Caco-2 (cell line): ENCODE results near the gene MARS1. TPM values are rescaled to one million over a fixed set of nuclear protein-coding genes. Genes with fewer than 3 reads are reported as not detected.

Experiments used
- BruUV-seq: library from RNA; stranded (reverse); fragments of 400-500 nt; replicated peaks from 2 replicates; lab custom pipeline; 2021; lab: Mats Ljungman, UMichigan
- CTCF ChIA-PET: fragments of 300-600 bp; sonication (Branson Sonifier 250); formaldehyde crosslinking; loops from one replicate; lab custom pipeline; 2022; ENCODE audit warnings: antibody characterized with exemption; lab: Charles Lee
- POLR2A ChIA-PET: fragments of 300-600 bp; sonication (Branson Sonifier 250); formaldehyde crosslinking; loops from one replicate; lab custom pipeline; 2022; ENCODE audit warnings: antibody characterized with exemption; lab: Charles Lee
- DNase-seq, 2 experiments: peaks; one replicate each; pipeline versions ENCODE4 v3.0.0 to v3.0.0-alpha.2; 2020 to 2022
- H3K27me3 ChIP-seq: replicated peaks from 2 replicates; pipeline ENCODE4 v1.6.0; 2011; ENCODE audit warnings: low read length; ENCODE audit not compliant: control insufficient read depth, insufficient read depth
- H3K36me3 ChIP-seq: 2 replicates; pipeline ENCODE4 v1.5.1; 2011; ENCODE audit warnings: low read length; ENCODE audit not compliant: control insufficient read depth, insufficient read depth
- H3K4me1 ChIP-seq: fragments of 250-450 bp; sonication (Bioruptor Pico); 2 replicates; pipeline ENCODE4 v1.5.1; 2020; ENCODE audit warnings: mild to moderate bottlenecking
- H3K4me3 ChIP-seq: 2 replicates; pipeline ENCODE4 v1.5.1; 2011; ENCODE audit warnings: low read depth, mild to moderate bottlenecking, control low read depth, low read length
- H3K9me3 ChIP-seq: fragments of 250-450 bp; sonication (Bioruptor Pico); 2 replicates; pipeline ENCODE4 v1.5.1; 2020; ENCODE audit warnings: mild to moderate bottlenecking, moderate library complexity
- H3K27ac Mint-ChIP-seq: one replicate; pipeline ENCODE4 v1.8.0; 2022; ENCODE audit warnings: mixed read lengths; ENCODE audit not compliant: unreplicated experiment
- H3K27me3 Mint-ChIP-seq: one replicate; pipeline ENCODE4 v1.8.0; 2022; ENCODE audit warnings: mixed read lengths; ENCODE audit not compliant: insufficient read depth, unreplicated experiment
- H3K36me3 Mint-ChIP-seq: one replicate; pipeline ENCODE4 v1.8.0; 2022; ENCODE audit warnings: mild to moderate bottlenecking, mixed read lengths; ENCODE audit not compliant: insufficient read depth, unreplicated experiment
- H3K4me1 Mint-ChIP-seq: one replicate; pipeline ENCODE4 v1.8.0; 2022; ENCODE audit warnings: low read depth, mixed read lengths; ENCODE audit not compliant: unreplicated experiment
- H3K4me3 Mint-ChIP-seq: one replicate; pipeline ENCODE4 v1.8.0; 2022; ENCODE audit warnings: mild to moderate bottlenecking, moderate library complexity, mixed read lengths; ENCODE audit not compliant: unreplicated experiment
- H3K9me3 Mint-ChIP-seq: one replicate; pipeline ENCODE4 v1.8.0; 2022; ENCODE audit warnings: mixed read lengths; ENCODE audit not compliant: unreplicated experiment
- intact Hi-C: fragments of 100-400 bp; cut with micrococcal nuclease; formaldehyde crosslinking; loops from one replicate; pipeline ENCODE4 v1.10.0; 2022; ENCODE audit not compliant: unreplicated experiment
- total RNA-seq: library from RNA; stranded (reverse); gene quantifications from 2 replicates; pipeline ENCODE4 v1.2.3, GENCODE V29; 2022
- TF ChIP-seq, protein P1 (sequence below), 2 experiments: fragments of 200-600 bp in 1 of 2; IDR thresholded peaks; 1 replicate in 1 of 2; 2 replicates in 1 of 2; pipeline versions ENCODE4 v1.5.1 to v1.8.0; 2011 to 2022; ENCODE audit warnings: antibody characterized with exemption in 1 of 2, control low read depth in 1 of 2, inconsistent platforms in 1 of 2, low read depth in 1 of 2, low read length in 1 of 2, mild to moderate bottlenecking in 1 of 2, moderate library complexity in 1 of 2; ENCODE audit not compliant: insufficient read depth in 1 of 2, severe bottlenecking in 1 of 2, unreplicated experiment in 1 of 2

MARS1 gene
- total RNA-seq, 1 experiment from 2014 or later: 583 TPM

DNA sequence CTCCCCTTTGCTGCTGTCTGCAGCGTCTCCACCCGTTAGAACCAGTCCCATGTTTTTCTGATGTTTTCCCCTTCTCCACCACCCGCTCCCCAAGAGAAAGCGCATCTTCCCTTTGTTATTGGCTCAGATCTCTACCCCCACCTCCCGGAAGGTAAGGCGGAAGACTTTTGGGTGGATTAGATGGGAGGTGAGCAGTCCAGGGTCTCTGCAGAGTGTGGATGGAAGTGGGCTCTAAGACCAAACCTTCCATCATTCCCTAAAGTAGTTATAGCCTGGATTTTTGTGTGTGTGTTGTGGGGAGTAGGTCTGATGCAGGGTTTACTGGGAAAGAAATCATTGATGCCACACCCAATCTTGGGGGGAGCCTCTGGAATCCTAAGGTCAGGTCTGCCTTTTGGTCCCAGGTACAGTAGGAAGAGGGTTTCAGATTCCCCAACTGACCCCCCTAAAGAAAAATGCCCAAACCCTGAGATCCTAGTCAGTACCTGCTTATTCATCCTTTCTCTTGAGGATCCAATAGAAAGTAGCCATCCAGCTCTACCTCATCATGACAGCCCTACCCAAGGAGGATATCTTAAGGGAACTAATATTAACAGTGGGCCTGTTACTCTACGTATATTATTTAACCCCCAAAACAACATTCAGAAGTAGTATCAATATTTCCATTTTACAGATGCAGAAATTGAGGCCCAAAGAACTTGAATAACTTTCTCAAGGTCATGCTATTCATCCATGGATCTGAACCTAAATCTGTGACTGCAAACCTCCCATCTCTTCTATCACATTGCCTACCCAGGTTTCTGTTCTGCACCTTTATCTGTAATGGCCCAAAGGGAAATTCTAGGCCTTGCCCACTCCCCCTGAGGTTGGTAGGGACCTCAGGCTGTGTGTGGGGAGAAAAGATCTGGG lies 63.0 kb downstream of the MARS1 start:
- H3K4me3 ChIP-seq: no peak overlapping the region
- H3K4me1 ChIP-seq: 0 out of 2 replicates have a peak, but pooled peaks cover 4% of the 10 kb centered on the region
- no peaks in the 10 kb centered on the region for H3K9me3 Mint-ChIP-seq
- ChIA-PET POLR2A (no interaction called here), CTCF (no interaction called here)
- no TSS peak for BruUV-seq
- peak overlapping the region; percentile 64 for H3K4me3 Mint-ChIP-seq
- H3K36me3 ChIP-seq: 0 out of 2 replicates have a peak, but pooled peaks cover under 1% of the 10 kb centered on the region
- H3K36me3 Mint-ChIP-seq: peaks cover 15% of the 10 kb centered on the region
- H3K27ac Mint-ChIP-seq: no peak overlapping the region
- H3K27me3 ChIP-seq: peaks cover 3% of the 10 kb centered on the region
- intact Hi-C loops: no loop called here
- H3K27me3 Mint-ChIP-seq: peaks cover 31% of the 10 kb centered on the region
- no peak for DNase-seq
- H3K4me1 Mint-ChIP-seq: peaks cover 3% of the 10 kb centered on the region
- no peaks in the 10 kb centered on the region for H3K9me3 ChIP-seq
- TF ChIP-seq, protein P1, sequence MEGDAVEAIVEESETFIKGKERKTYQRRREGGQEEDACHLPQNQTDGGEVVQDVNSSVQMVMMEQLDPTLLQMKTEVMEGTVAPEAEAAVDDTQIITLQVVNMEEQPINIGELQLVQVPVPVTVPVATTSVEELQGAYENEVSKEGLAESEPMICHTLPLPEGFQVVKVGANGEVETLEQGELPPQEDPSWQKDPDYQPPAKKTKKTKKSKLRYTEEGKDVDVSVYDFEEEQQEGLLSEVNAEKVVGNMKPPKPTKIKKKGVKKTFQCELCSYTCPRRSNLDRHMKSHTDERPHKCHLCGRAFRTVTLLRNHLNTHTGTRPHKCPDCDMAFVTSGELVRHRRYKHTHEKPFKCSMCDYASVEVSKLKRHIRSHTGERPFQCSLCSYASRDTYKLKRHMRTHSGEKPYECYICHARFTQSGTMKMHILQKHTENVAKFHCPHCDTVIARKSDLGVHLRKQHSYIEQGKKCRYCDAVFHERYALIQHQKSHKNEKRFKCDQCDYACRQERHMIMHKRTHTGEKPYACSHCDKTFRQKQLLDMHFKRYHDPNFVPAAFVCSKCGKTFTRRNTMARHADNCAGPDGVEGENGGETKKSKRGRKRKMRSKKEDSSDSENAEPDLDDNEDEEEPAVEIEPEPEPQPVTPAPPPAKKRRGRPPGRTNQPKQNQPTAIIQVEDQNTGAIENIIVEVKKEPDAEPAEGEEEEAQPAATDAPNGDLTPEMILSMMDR (IDR thresholded peaks at IDR 0.05; ENCODE audit: insufficient read depth in 1 of 2, low read depth in 1 of 2, low read length in 1 of 2, severe bottlenecking in 1 of 2, unreplicated experiment in 1 of 2): no peak

DNA sequence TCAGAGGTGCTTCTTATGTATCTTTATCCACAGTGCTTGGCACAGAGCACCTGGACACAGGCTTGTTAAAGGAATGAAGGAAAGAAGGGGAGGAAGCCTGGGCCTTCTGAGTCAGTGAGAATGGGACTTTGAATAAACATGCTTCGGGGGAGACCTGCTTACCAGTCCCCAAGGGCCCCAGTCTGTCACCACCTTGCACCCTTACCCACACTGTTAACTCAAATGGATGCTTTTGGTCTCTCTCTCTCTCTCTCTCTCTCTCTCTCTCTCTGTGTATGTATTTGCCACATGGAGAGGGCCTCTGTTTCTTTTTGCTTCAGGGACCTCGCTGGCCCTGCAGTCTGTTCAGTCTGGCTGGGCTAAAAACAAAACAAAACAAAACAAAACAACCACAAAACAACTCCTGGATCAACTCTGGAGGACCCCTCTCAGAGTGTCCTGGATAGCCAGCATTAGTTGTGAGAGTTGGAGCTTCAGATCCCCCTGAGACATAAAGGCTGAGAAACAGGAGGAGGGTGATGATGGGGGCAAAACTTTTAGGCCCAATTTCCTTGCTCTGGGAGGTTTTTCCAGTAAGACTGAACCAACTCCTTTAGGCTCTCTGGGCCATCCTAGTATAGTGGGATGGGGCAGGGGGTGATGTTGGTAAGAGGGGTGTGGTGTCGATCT lies 63.9 kb downstream of the MARS1 start:
- H3K27me3 Mint-ChIP-seq: peaks cover 31% of the 10 kb centered on the region
- ChIA-PET POLR2A (no interaction called here), CTCF (no interaction called here)
- Histone ChIP-seq H3K4me1 (no peaks in the 10 kb centered on the region), H3K9me3 (no peaks in the 10 kb centered on the region), H3K27me3 (peaks cover 3% of the 10 kb centered on the region), H3K36me3 (no peaks in the 10 kb centered on the region), H3K4me3 (no peak overlapping the region)
- H3K36me3 Mint-ChIP-seq: peaks cover 10% of the 10 kb centered on the region
- H3K4me1 Mint-ChIP-seq: no peaks in the 10 kb centered on the region
- H3K4me3 Mint-ChIP-seq: no peak overlapping the region
- no TSS peak for BruUV-seq
- TF ChIP-seq, protein P1 (IDR thresholded peaks at IDR 0.05; ENCODE audit: insufficient read depth in 1 of 2, low read depth in 1 of 2, low read length in 1 of 2, severe bottlenecking in 1 of 2, unreplicated experiment in 1 of 2): no peak
- H3K27ac Mint-ChIP-seq: no peak overlapping the region
- no peak for DNase-seq
- H3K9me3 Mint-ChIP-seq: no peaks in the 10 kb centered on the region
- intact Hi-C loops: no loop called here

DNA sequence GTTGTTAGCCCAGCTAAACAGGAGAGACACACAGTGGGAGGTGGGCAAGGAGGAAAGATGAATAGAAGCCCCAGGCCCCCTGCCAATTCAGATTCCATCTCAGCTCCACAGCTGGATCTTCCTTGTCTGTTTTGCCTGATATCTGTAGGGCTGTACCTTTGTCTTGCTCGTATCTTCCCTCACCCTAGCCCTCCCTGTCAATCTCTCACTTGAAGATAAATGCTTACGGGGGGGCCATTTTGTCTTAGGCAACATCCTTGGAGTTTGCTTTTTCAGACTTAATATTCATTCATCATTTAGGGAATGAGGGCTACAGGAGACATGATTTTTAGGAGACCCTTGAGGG lies 64.4 kb downstream of the MARS1 start:
- POLR2A ChIA-PET: no interaction called here

More for the DNA sequence above, 64.4 kb downstream of the MARS1 start:
- Histone ChIP-seq H3K9me3 (no peaks in the 10 kb centered on the region), H3K4me1 (no peaks in the 10 kb centered on the region), H3K36me3 (no peaks in the 10 kb centered on the region), H3K27me3 (peaks cover 3% of the 10 kb centered on the region), H3K4me3 (no peak overlapping the region)
- CTCF ChIA-PET: no interaction called here
- intact Hi-C loops: no loop called here
- BruUV-seq: no TSS peak
- no peaks in the 10 kb centered on the region for H3K4me1 Mint-ChIP-seq
- no peaks in the 10 kb centered on the region for H3K9me3 Mint-ChIP-seq
- no peak overlapping the region for H3K27ac Mint-ChIP-seq
- TF ChIP-seq, protein P1 (IDR thresholded peaks at IDR 0.05; ENCODE audit: insufficient read depth in 1 of 2, low read depth in 1 of 2, low read length in 1 of 2, severe bottlenecking in 1 of 2, unreplicated experiment in 1 of 2): no peak
- H3K27me3 Mint-ChIP-seq: peaks cover 29% of the 10 kb centered on the region
- H3K36me3 Mint-ChIP-seq: peaks cover 6% of the 10 kb centered on the region
- H3K4me3 Mint-ChIP-seq: no peak overlapping the region
- no peak for DNase-seq
